Lung (tissue), 12 donors: Measurements from ENCODE around the gene CCDC157. TPM values are rescaled to one million over a fixed set of nuclear protein-coding genes. Genes with fewer than 3 reads are reported as not detected.

Source experiments
- ATAC-seq: fragments of 200-7000 bp; cut with Tn5 transposase; one replicate; pipeline ENCODE4 v1.9.1; 2020; ENCODE audit warnings: moderate number of reproducible peaks; ENCODE audit not compliant: insufficient read depth, low FRiP score
- DNase-seq, 3 donors: peaks; one replicate each; pipeline ENCODE4 v3.0.0-alpha.2; 2013 to 2017
- H3K27ac ChIP-seq, 2 donors: one replicate each; pipeline ENCODE4 v1.5.1; 2013; ENCODE audit warnings: mild to moderate bottlenecking in 2 of 2, moderate library complexity in 2 of 2, control low read depth in 1 of 2, inconsistent platforms in 1 of 2, low read depth in 1 of 2, low read length in 1 of 2
- H3K27me3 ChIP-seq, 3 donors: one replicate each; pipeline ENCODE4 v1.5.1; 2013; ENCODE audit warnings: low read length in 2 of 3; ENCODE audit not compliant: control insufficient read depth in 3 of 3, insufficient read depth in 3 of 3
- H3K36me3 ChIP-seq, 4 donors: one replicate each; pipeline ENCODE4 v1.5.1; 2013; ENCODE audit warnings: low read length in 4 of 4, mild to moderate bottlenecking in 1 of 4, moderate library complexity in 1 of 4; ENCODE audit not compliant: control insufficient read depth in 4 of 4, insufficient read depth in 4 of 4
- H3K4me1 ChIP-seq, 5 donors: one replicate each; pipeline ENCODE4 v1.5.1; 2013; ENCODE audit warnings: low read length in 5 of 5, mild to moderate bottlenecking in 2 of 5, moderate library complexity in 1 of 5; ENCODE audit not compliant: control insufficient read depth in 5 of 5, insufficient read depth in 5 of 5
- H3K4me3 ChIP-seq: one replicate; pipeline ENCODE4 v1.5.1; 2013; ENCODE audit warnings: mild to moderate bottlenecking, control low read depth, moderate library complexity
- H3K9ac ChIP-seq, 2 donors: one replicate each; pipeline ENCODE4 v1.5.1; 2013; ENCODE audit warnings: low read length in 2 of 2, control low read depth in 1 of 2; ENCODE audit not compliant: insufficient read depth in 1 of 2
- H3K9me3 ChIP-seq, 4 donors: one replicate each; pipeline ENCODE4 v1.5.1; 2013; ENCODE audit warnings: low read length in 3 of 4, mild to moderate bottlenecking in 1 of 4, moderate library complexity in 1 of 4; ENCODE audit not compliant: control insufficient read depth in 4 of 4, insufficient read depth in 3 of 4
- WGBS, 2 donors: extraction: QIAGEN DNeasy Blood & Tissue Kit; methylation state at CpG; one replicate each; pipeline ENCODE4 v1.1.7; 2013; 5-methylcytosine and 5-hydroxymethylcytosine counted together
- polyA plus RNA-seq, 2 donors: library from polyadenylated mRNA; stranded (reverse); fragments of 200-250 nt; gene quantifications; one replicate each; pipeline ENCODE4 v1.2.1, GENCODE V29; 2013
- total RNA-seq, 2 donors: library from RNA; depleted of rRNA in 1 of 2; stranded (reverse); fragments of >200 nt in 1 of 2; gene quantifications; one replicate each; pipeline ENCODE4 v1.2.1, GENCODE V29; 2014 to 2021
- TF ChIP-seq, protein P1 (sequence below): IDR thresholded peaks from 2 replicates; pipeline ENCODE4 v1.5.1; 2012; ENCODE audit warnings: mild to moderate bottlenecking; ENCODE audit errors: control extremely low read depth, extremely low read depth
- donor health status: control.
- donor health status: control.
- donor health status: Bipolar disorder and iron deficiency.
- donor health status: healthy.
- donor health status: DM: yes; HTN: yes; CAD: no.

CCDC157 gene
- total and polyA plus RNA-seq, 4 donors: 4.1 to 11.9 (median 8.5) TPM

DNA sequence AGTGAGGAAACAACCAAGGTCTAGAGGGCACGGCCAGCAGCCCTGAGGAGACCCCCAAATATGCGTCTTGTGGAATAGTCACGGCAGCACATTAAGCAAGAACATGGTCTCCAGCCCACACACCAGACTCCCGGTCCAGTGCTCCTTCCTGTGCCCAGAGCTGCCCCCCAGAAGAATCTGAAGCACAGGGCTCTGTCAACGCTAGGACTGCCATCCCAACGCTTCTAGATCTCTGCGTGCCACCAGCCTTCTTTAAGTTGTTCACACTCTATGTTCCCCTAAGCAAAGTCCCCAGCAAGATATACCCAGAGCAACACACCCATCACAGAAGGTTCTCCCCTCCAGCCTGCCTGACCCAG lies 36.5 kb downstream of the CCDC157 start:
- Histone ChIP-seq H3K9me3 (peaks cover 0 to 4% (median under 1%) of the 10 kb centered on the region in 4 donors), H3K4me1 (peaks cover 0 to 15% (median 2%) of the 10 kb centered on the region in 5 donors), H3K36me3 (no peaks in the 10 kb centered on the region), H3K4me3 (no peak overlapping the region), H3K27ac (no peak overlapping the region), H3K27me3 (peaks cover 0 to 3% (median 0%) of the 10 kb centered on the region in 3 donors), H3K9ac (no peak overlapping the region)
- TF ChIP-seq, protein P1, sequence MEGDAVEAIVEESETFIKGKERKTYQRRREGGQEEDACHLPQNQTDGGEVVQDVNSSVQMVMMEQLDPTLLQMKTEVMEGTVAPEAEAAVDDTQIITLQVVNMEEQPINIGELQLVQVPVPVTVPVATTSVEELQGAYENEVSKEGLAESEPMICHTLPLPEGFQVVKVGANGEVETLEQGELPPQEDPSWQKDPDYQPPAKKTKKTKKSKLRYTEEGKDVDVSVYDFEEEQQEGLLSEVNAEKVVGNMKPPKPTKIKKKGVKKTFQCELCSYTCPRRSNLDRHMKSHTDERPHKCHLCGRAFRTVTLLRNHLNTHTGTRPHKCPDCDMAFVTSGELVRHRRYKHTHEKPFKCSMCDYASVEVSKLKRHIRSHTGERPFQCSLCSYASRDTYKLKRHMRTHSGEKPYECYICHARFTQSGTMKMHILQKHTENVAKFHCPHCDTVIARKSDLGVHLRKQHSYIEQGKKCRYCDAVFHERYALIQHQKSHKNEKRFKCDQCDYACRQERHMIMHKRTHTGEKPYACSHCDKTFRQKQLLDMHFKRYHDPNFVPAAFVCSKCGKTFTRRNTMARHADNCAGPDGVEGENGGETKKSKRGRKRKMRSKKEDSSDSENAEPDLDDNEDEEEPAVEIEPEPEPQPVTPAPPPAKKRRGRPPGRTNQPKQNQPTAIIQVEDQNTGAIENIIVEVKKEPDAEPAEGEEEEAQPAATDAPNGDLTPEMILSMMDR: no peak
- DNase-seq (no peak), ATAC-seq (no peak)
- WGBS, 2 donors: 72 to 83% methylated on average over 7 of the region's 7 CpGs

DNA sequence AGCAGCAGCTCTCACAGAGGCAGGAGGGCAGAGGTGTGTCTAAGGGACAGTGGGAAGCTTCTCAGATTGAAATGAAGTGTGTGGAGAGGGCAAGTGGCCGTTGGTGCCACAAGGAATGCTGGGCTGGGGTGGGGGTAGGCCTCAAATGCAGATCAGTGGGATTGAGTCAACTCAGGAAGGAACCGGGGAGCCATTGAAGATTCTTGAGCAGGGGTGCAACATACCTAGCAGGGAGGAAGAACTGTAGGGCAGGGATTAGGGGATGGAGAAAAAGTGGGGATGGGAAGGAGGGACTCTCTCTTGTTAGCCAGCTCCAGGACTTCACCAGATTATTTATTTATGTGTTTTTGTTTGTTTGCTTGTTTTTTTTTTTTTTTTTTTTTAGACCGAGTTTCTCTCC lies 37.1 kb downstream of the CCDC157 start:
- DNase-seq (no peak), ATAC-seq (no peak)

DNA sequence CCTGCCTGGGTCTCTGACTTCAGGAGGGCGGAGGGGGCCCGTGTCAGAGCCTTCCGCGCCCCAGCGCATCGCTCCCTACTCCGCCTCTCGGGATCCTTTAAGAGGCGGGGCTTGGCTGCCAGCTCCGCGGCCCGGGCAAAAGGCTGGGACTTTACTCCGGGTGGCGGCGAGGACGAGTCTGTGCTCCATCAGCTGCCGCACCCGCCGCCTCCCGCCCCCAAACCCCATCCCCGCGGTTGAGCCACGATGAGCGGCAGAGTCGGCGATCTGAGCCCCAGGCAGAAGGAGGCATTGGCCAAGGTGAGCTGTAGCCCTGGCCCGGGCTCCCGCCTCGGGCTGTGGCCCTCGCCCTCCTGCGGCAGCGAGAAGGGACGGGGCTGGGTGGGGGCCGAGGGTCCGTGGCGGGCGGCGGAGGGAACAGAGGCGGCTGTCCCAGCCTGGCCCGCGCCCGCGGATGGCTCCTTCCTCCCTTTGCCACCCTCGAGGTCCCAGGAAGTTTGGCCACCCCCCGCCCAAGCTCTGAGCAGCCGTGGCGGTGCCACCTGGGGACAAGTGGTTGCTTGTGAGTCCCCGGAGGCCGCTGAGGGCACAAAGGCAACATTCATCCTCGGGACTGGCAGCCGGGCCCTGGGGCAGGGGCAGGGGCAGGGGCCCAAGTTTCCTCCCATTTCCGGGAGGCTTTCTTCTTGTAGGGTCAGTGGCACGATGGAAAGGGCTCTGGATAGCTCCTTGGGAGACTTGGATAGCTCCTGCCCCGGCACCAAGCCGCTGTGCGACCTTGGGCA lies 40.3 kb downstream of the CCDC157 start, which contains the start of gene SEC14L2:
Gene SEC14L2, plus strand, starts transcription at position 148 of the 785 bp plus-strand sequence. Its CDS starts 99 bp downstream, at position 247.
- H3K36me3 ChIP-seq: no peaks in the 10 kb centered on the region
- H3K4me1 ChIP-seq: peaks cover 0 to 17% (median 2%) of the 10 kb centered on the region in 5 donors
- TF ChIP-seq, protein P1: no peak
- H3K4me3 ChIP-seq: peak within 1 kb of the TSS; percentile 66
- H3K27ac ChIP-seq: no peak within 1 kb of the TSS
- ATAC-seq (peak; percentile 85), DNase-seq (peak; percentile 49 to 70 (median 68))
- peak within 1 kb of the TSS; percentile 7 to 77 for H3K9ac ChIP-seq
- 1 to 2% methylated on average over 49 to 56 of the region's 56 CpGs for WGBS, 2 donors
- peaks cover 0 to 3% (median 0%) of the 10 kb centered on the region in 3 donors for H3K27me3 ChIP-seq
- peaks cover 0 to 2% (median 0%) of the 10 kb centered on the region in 4 donors for H3K9me3 ChIP-seq

More for the DNA sequence above, 37.1 kb downstream of the CCDC157 start:
- Histone ChIP-seq H3K4me1 (peaks cover 0 to 17% (median 2%) of the 10 kb centered on the region in 5 donors), H3K36me3 (no peaks in the 10 kb centered on the region), H3K27ac (no peak overlapping the region), H3K9ac (no peak overlapping the region), H3K4me3 (no peak overlapping the region), H3K27me3 (peaks cover 0 to 3% (median 0%) of the 10 kb centered on the region in 3 donors), H3K9me3 (peaks cover 0 to 4% (median under 1%) of the 10 kb centered on the region in 4 donors)
- TF ChIP-seq, protein P1: no peak
- WGBS, 2 donors: 76 to 86% methylated on average over 3 of the region's 3 CpGs
